ENCODE results near the gene DNAJA3. TPM values are rescaled to one million over a fixed set of nuclear protein-coding genes. Genes with fewer than 3 reads are reported as not detected.

Gene DNAJA3
- total RNA-seq, 4 donors from 2014 or later, result 37.4 to 44.1 (median 40.8) TPM

- no peak for DNase-seq (ENCODE audit: low spot score in 2 of 2)
- WGBS, 2 donors, result 68 to 79% methylated on average over 5 of the region's 5 CpGs
- H3K4me3 ChIP-seq (ENCODE audit: low read depth, poor library complexity, severe bottlenecking), result no peak overlapping the region
- intact Hi-C loops (cut with DNase I; ENCODE audit: low total_unique reads), result no loop called here
- no peak for TF ChIP-seq POLR2A (IDR thresholded peaks at IDR 0.05)
- TF ChIP-seq, protein P1, sequence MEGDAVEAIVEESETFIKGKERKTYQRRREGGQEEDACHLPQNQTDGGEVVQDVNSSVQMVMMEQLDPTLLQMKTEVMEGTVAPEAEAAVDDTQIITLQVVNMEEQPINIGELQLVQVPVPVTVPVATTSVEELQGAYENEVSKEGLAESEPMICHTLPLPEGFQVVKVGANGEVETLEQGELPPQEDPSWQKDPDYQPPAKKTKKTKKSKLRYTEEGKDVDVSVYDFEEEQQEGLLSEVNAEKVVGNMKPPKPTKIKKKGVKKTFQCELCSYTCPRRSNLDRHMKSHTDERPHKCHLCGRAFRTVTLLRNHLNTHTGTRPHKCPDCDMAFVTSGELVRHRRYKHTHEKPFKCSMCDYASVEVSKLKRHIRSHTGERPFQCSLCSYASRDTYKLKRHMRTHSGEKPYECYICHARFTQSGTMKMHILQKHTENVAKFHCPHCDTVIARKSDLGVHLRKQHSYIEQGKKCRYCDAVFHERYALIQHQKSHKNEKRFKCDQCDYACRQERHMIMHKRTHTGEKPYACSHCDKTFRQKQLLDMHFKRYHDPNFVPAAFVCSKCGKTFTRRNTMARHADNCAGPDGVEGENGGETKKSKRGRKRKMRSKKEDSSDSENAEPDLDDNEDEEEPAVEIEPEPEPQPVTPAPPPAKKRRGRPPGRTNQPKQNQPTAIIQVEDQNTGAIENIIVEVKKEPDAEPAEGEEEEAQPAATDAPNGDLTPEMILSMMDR (IDR thresholded peaks at IDR 0.05), result no peak
Observed at GRCh38 chr16:4443271-4443670, 17.6 kb downstream of the DNAJA3 start.

DNA sequence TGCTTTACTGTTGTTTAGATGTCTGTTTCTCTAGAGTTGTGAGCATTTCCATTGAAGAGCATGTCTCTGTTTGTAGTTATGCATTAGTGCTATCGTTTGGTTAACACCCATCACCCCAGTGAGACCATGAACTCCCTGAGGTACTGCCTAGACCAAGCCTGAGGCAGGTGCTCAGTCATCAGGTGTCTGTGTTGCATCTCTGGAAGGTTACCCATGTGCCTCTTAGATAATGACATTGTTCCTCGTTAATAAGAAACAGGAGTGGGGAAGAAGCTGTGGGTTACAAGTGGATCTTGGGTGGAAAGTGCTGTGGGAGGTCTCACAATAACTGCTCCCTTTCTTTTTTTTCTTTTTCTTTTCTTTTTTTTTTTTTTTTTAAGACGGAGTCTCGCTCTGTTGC lies 18.3 kb downstream of the DNAJA3 start:
- 87 to 94% methylated on average over 4 of the region's 4 CpGs for WGBS, 2 donors
- TF ChIP-seq, protein P1 (IDR thresholded peaks at IDR 0.05), result no peak
- TF ChIP-seq POLR2A (IDR thresholded peaks at IDR 0.05), result no peak
- H3K4me3 ChIP-seq (ENCODE audit: low read depth, poor library complexity, severe bottlenecking), result no peak overlapping the region
- DNase-seq (ENCODE audit: low spot score in 2 of 2), result no peak
- intact Hi-C loops (cut with DNase I; ENCODE audit: low total_unique reads), result no loop called here

DNA sequence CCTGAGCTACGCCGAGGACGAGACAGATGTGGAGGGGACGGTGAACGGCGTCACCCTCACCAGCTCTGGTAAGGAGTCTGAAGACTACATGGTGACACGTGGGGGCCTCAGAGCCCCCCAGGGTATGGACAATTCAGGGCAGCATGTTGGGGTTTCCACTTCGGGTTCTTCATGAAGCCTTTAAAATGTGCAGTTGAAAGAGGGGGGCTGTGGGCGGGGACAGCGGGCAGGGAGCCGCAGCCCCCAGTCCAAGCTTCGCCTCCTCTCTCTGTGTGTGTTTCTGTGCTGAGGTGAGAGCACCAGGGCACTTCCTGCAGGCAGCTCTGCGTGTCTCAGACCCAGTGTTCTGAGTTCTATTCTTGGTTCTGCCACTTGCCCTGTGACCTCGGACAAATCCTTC lies 24.8 kb downstream of the DNAJA3 start:
- DNase-seq (ENCODE audit: low spot score in 2 of 2), result no peak
- TF ChIP-seq POLR2A (IDR thresholded peaks at IDR 0.05), result no peak
- TF ChIP-seq, protein P1 (IDR thresholded peaks at IDR 0.05), result no peak
- intact Hi-C loops (cut with DNase I; ENCODE audit: low total_unique reads), result no loop called here
- WGBS, 2 donors, result 89 to 91% methylated on average over 14 of the region's 14 CpGs
- no peak overlapping the region for H3K4me3 ChIP-seq (ENCODE audit: low read depth, poor library complexity, severe bottlenecking)

DNA sequence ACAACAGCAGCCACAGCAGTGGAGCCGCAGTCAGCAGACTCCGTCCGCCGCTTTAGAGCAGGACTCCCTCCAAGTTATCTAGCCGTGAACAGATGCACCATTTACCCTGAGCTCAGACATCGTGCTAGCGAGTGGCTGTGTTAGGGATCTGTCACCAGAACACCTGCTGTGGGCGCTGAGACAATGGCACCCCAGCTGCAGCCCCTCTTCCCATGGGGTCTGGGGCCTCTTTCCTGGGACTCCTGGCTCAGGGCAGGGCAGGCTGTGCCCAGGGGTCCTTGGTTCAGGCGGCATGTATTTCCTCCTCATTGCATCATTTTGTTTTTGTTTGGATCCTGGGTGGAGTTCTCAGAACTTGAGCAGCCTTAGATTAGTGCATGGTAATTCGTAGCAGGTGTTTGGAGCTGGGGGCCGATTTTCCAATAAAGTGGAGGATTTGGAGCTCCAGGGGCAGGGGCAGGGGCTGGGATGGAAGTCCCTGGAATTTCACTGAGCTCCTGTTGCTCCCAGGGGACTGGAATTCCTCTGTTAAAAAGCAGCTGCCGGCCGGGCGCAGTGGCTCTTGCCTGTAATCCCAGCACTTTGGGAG lies 25.4 kb downstream of the DNAJA3 start:
- H3K4me3 ChIP-seq (ENCODE audit: low read depth, poor library complexity, severe bottlenecking), result no peak overlapping the region
- TF ChIP-seq, protein P1 (IDR thresholded peaks at IDR 0.05), result no peak
- TF ChIP-seq POLR2A (IDR thresholded peaks at IDR 0.05), result no peak
- 78 to 86% methylated on average over 14 of the region's 14 CpGs for WGBS, 2 donors
- intact Hi-C loops (cut with DNase I; ENCODE audit: low total_unique reads), result no loop called here
- no peak for DNase-seq (ENCODE audit: low spot score in 2 of 2)

DNA sequence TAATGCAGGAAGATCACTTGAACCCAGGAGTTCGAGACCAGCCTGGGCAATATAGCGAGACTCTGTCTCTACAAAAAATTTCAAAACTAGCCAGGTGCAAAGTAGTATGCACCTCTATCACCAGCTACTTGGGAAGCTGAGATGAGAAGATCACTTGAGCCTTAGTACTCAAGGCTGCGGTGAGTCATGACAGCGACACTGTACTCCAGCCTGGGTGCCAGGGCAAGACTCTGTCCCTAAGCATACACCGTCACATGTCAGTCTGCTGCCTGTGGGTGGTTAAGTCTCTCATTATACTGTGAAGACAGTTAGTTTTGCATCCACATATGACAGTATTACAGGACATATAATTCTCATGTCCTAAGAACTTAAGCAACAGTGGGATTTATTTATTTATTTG lies 27.0 kb downstream of the DNAJA3 start:
- no peak for DNase-seq (ENCODE audit: low spot score in 2 of 2)
- H3K4me3 ChIP-seq (ENCODE audit: low read depth, poor library complexity, severe bottlenecking), result no peak overlapping the region
- 92 to 98% methylated on average over 3 to 5 of the region's 5 CpGs for WGBS, 2 donors
- intact Hi-C loops (cut with DNase I; ENCODE audit: low total_unique reads), result no loop called here
- TF ChIP-seq, protein P1 (IDR thresholded peaks at IDR 0.05), result no peak
- TF ChIP-seq POLR2A (IDR thresholded peaks at IDR 0.05), result no peak

DNA sequence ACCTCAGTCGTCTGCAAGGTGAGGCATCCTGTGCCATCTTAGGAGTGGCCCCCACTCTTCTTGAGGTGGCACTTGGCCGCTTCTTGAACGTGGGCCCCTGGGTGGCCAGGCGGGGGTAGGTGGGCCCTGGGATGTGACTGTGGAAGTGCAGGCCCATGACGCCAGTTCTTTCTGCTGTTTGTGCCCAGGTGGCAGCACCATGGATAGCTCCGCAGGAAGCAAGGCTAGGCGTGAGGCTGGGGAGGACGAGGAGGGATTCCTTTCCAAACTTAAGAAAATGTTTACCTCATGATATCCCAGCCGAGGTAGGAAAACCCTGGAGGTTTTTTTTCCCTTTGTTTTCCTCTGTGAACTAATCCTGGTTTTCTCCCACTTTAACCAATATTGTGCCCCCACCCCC lies 29.0 kb downstream of the DNAJA3 start:
- DNase-seq (ENCODE audit: low spot score in 2 of 2), result no peak
- TF ChIP-seq, protein P1 (IDR thresholded peaks at IDR 0.05), result no peak
- no peak for TF ChIP-seq POLR2A (IDR thresholded peaks at IDR 0.05)
- no peak overlapping the region for H3K4me3 ChIP-seq (ENCODE audit: low read depth, poor library complexity, severe bottlenecking)
- WGBS, 2 donors, result 85 to 86% methylated on average over 9 of the region's 9 CpGs
- intact Hi-C loops (cut with DNase I; ENCODE audit: low total_unique reads), result no loop called here

Data from lower leg skin (tissue), 4 donors.